NCI-H2227 (cell line): ENCODE results near the gene CYP27C1.

Source experiments
- DNase-seq: peaks from one replicate; lab custom pipeline; 2025; ENCODE audit not compliant: unreplicated experiment; lab: John Stamatoyannopoulos, UW

CYP27C1 gene

GRCh38 chr2:127193164-127193966 lies 26.7 kb downstream of the CYP27C1 start:
- no peak for DNase-seq

- DNase-seq, result no peak
Observed at GRCh38 chr2:127191331-127192219, 28.5 kb downstream of the CYP27C1 start.

DNA sequence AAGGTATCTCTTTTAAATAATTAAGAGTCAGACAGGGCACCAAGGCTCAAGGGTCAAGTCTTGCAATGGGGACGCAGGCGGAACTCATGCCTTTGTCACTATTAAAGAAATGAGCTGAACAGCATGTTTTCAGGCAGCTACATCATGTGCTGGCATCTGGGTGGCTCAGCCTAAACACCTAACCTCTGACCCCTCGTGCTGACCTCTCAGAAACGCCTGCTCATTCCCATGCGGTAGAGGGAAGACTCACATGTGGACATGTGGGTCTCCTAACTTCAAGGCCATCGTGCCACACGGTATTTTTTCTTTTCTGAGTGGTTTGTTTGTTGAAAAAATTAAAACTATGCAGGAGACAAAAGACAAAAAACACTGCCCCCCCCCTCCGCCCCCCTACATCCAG lies 31.3 kb downstream of the CYP27C1 start:
- DNase-seq, result no peak

GRCh38 chr2:127187831-127188230 lies 32.3 kb downstream of the CYP27C1 start:
- no peak for DNase-seq

DNA sequence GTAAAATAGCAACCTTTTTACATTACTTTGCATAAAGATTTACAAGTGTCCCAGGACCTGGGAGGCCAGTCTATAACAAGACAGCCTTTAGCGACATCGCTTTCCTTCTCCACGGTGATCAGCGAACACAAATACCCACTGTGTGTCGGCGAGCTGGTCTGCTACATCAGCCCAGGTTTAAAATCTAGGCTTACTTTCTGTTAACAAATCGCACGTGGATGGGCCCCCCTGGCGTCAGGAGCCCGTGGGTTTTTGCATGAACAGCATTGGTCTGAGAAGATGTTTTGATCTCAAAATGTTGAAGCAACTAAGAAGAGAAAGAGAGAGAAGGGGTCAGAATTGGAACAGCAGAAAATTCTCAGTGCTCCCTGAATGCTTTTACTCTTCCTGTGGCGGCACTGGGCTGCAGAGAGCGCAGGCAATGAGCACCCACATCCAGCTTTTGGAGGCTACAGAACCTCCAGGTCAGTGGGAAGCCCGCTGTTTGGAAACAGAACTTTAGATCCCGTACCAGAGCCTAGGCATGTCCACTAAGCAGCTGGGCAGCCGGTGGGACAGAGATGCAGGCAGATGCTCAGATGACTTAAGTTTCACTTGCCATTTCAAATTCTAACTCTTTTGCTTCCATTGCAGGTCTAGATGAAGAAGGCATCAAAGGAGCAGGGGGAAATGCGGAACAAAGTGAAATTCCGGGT lies 32.9 kb downstream of the CYP27C1 start:
- no peak for DNase-seq

DNA sequence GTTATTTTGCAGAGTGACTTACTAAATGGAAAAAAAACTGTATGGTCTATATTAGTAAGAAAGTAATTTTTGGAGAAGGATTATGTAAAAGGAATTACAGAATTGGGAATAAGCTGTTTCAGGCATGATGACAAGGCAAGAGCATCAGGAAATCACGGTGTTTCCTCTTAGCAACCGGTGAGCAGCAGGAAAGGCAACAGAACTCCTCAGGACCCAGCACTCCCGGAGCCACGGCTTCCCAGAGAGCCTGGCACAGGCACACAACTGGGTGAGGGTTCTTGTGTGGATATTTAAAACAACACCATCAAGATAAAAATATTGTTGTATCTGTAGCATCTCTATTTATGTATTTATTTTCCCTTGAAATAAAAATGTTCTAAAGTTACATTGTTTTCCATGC lies 34.4 kb downstream of the CYP27C1 start:
- DNase-seq, result no peak

GRCh38 chr2:127185093-127185492 lies 35.0 kb downstream of the CYP27C1 start:
- DNase-seq, result no peak

DNA sequence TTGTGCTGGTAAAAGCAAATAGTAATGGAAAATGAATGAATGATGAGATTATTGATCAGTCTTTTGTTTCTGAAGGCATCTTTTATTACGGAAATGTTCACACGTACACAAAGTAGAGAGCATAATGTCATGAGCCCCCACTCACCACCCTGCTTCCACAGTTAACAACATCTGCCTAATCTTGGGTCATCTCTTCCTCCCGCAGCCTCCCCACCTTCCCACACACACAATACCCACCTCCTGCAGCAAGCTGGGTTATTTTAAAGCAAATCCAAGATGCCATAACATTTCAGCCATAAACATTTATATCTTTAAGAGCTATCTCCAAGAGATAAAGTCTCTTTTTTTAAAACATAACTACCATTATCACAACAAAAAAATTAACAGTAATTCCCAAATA lies 36.3 kb downstream of the CYP27C1 start:
- DNase-seq, result no peak

DNA sequence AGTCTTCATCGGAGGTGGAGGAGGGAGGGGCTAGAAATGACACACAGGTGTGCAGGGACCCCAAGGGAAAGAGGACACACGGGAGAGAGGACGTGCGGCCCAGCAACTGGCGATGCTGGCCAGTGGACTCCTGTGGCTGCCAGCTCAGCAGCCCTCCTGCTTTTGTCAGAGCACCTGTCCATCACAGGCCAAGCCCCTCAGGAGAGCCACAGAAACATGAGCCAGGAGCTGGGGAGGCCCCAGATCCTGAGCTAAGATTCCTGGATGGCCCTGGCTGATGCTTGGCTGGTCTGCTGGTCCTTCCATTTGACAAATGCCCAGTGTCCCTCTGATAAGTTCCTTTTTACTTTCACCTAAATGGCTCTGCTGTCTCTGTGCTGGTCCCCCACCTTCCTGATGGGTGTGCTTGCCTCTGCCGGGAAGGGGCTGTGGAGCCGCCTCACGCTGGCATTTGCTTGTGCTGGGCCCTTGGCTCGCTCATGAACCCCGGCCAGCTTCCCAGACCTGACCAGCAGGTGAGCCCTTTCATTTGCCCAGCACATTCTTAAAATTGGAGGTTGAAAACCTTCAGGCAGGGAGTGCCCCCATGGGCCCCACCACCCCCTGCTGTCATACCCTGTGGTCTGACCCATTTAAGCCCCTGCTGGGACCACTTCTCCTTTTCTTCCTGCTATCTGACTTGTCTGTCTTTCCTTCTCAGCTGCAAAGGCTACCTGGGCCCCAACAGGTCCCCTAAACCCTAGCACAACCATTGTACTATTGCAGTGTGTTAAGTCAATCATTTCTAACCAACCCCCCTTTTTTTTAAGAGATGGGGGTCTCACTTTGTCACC lies 37.3 kb downstream of the CYP27C1 start:
- no peak for DNase-seq

GRCh38 chr2:127181851-127182250 lies 38.2 kb downstream of the CYP27C1 start:
- no peak for DNase-seq

DNA sequence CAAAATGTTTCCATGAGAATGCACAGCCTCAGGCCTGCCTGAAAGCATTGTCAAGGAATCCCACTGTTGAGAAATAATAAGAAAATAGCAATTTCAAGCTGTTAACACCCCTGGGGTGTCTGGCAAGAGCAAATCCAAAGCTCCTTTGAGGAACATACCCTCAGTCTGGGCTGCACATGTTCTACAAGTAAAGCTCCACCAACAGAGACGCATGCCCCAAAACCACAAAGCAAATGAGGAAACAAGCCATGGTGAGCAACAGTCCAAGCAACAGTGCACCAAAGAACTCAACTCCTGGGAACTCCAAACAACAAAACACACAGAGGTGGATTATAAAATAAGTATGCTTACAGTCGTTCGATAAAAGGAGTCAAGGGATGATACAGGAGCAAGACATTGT lies 40.3 kb downstream of the CYP27C1 start:
- DNase-seq, result no peak

- no peak for DNase-seq
Observed at GRCh38 chr2:127177617-127178263, 42.4 kb downstream of the CYP27C1 start.

DNA sequence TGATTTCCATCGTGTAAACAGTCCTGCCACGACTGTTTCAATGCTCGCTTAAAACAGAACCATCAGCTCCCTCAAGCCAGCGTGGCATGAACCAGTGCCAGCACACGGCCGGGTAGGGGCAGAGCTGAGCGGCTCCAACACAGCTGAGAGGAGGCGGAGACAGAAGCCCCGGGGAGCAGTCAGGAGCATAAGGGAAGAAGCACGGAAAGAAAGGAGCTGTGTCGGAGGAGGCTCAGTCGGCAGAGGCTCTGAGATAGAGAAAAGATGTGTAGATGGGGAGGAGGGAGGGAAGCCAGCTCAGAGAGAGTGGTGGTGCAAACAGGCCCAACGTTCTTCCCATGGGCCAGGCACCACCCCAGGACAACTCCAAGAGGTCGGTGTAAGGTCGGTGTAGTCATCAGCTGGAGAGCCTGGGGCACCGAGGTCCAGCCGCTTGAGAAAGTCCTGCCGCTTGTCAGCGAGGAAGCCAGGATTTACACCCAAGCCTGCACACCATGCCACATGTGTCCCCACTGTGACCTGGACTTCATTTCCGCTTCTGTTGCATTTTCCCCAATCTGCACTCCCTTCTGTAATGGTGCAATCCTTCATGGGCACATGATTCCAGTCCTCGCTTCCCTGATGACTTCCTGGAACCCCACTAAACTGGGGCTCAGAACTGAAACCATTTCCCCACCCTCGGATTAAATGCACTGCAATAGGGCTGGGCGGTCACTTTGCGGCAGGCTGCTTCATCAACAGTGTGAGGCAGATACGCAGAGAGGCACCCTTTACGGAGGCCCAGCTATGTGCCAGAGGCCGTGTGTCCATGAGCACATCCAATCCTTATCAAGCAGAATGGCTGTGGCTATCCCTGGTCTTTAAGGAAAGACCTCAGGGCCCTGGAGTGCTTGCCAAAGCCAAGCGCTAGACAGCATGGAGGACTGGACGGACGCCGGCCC lies 43.5 kb downstream of the CYP27C1 start:
- DNase-seq, result no peak

DNA sequence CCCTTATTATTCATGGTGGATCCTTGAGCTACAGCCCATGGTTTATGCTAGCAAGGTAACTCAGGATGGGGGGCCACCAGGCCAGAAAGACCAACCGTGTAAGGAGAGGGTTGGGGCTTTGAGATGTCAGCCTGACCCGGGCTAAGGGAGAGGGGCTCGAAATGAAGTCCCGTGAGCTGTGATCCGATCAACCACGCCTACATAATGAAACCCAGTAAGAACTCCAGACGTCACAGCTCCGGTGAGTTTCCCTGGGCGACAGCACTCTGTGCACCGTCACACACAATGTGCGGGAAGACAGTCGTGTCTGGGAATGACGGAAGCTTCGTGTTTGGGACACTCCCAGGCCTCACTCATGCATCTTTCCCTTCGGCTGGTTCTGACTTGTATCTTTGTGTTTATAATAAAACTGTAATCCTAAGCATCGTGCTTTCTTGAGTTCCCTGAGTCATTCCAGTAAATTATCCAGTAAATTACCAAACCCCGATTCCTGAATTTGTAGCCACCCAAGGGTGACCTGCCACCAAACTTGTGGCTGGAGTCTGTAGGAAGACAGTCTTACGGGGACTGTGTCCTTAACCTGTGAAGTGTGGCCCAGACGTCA lies 44.2 kb downstream of the CYP27C1 start:
- no peak for DNase-seq

- no peak for DNase-seq
Observed at GRCh38 chr2:127175041-127175721, 44.9 kb downstream of the CYP27C1 start.

DNA sequence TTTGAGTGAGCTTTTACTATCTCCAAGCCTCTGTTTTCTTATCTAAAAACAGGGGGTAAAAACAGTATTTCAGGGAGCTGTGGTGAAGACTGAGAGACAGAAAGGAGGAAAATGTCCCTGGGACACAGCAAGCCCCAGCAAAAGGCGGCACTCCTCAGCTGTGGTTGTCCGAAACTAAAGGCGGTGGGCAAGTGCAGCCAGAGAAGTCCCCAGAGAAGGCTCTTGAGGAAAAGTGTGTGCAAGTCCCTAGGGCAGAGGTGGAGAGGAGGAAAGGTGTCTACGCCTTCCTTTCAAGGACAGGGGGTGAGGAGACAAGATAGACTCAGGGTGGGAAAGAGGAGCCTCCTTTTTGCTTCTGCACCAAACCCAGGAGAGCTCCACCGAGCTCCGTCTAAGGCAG lies 45.5 kb downstream of the CYP27C1 start:
- no peak for DNase-seq

GRCh38 chr2:127174136-127174535 lies 46.0 kb downstream of the CYP27C1 start:
- DNase-seq, result no peak

DNA sequence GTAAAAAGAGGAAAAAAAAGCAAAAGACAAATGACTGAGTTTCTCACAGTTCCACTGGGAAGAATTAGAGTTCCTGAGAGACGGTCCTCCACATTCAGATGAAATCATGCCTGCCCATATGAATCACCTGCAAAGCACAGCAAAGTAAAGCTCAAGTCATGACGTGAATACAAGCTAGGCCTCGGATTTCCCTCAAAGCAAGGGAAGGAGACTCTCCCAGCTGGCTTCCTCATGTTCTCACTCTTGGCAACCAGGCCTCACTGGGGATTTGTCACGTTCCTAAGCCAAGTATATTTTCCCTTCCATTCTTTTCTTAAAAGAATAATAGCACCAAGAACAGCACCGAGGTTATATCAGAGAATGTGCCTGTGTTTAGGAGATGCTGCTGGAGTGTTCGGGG lies 47.0 kb downstream of the CYP27C1 start:
- no peak for DNase-seq
